HT1080 (cell line): ENCODE data around the gene CRB1. TPM values are rescaled to one million over a fixed set of nuclear protein-coding genes. Genes with fewer than 3 reads are reported as not detected.

Source experiments
- DNase-seq: peaks from one replicate; pipeline ENCODE4 v3.0.0-alpha.2; 2015; ENCODE audit warnings: low read depth
- total RNA-seq: library from RNA; depleted of rRNA; stranded (reverse); fragments of >200 nt; shearing (Covaris generic); gene quantifications from 2 replicates; pipeline ENCODE4 v1.2.3, GENCODE V29; 2014

CRB1 gene
- total RNA-seq, 1 experiment from 2014 or later = not detected

GRCh38 chr1:197342669-197343068 is 74.6 kb downstream of the CRB1 start:
- no peak for DNase-seq

- no peak for DNase-seq
Measured at GRCh38 chr1:197343663-197344273, 75.7 kb downstream of the CRB1 start.

DNA sequence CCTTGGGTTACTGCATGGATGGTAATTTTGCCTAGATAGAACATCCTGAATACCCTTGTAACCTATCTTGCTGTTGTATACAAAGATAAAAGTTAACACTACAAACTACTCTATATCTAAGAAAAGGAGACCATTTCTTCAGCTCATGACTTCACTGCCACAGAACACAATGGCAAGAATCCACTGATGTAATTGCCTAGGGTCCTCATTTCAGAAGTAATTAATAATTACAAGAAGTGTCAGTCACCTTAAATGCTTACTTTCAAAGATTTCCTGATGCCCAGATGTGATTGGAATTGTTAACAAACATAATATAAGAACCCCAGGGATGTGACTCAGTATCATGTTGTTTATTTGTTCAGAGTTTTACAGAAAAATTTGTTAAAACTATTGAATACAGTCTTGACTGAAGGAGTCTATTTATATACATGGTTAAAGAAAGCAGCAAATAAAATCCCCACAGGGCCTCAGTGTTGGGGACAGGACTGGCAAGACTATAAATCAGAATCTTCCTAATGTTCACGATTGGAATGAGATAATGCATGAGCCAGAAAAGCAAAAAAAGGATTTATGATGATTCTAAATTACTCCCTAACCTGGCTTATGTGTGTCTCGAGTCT is 83.9 kb downstream of the CRB1 start:
- no peak for DNase-seq

- no peak for DNase-seq
Measured at GRCh38 chr1:197355248-197355995, 87.4 kb downstream of the CRB1 start.

DNA sequence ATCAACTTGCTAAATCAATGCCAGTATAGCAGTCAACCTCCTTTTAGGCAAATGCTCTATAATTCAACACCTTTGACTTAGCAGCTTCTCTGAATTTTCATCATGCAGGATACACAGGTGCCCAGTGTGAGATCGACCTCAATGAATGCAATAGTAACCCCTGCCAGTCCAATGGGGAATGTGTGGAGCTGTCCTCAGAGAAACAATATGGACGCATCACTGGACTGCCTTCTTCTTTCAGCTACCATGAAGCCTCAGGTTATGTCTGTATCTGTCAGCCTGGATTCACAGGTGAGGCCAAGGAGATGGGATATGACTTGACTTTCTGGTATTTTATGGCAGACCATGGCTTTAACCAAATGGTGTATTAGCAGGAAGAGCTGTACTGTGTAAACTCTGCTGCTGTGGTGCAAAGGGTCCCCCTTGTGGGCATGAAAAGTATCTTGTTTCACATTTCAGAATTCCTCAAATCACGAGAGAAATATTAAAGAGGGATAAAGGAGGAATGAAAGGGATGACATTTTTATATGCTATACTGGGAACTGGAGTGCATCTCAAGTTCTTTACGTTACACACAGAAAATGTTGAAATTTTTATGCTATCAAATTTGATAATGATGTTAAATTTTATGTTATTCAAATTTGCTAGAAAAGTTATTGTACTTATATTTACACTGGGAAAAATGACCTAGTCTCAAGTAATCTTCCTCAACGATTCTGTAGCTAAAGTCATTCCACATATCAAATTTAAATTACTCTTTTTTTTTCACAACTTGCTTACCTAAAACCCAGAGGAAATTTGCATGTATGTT is 88.9 kb downstream of the CRB1 start:
- DNase-seq = peak; percentile 45

GRCh38 chr1:197358959-197359358 is 90.9 kb downstream of the CRB1 start:
- DNase-seq = no peak

- DNase-seq = no peak
Measured at GRCh38 chr1:197360068-197360467, 92.0 kb downstream of the CRB1 start.

DNA sequence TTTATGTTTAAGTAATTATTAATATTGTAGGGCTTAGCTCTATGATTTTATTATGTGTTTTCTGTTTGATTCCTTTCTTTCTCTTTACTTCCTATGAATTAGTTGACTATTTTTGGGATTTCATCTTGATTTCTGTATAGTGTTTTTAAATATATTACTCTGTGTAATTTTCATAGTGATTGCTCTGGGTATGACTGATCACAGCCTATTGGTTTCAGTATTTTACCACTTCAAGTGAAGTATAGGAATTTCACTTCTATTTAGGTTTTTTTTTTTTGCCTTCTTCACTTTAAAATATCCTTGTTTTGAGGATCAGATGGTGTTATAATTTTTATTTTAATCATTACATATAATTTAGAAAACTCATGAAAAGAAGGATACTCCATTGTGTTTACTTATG is 94.8 kb downstream of the CRB1 start:
- DNase-seq = no peak

DNA sequence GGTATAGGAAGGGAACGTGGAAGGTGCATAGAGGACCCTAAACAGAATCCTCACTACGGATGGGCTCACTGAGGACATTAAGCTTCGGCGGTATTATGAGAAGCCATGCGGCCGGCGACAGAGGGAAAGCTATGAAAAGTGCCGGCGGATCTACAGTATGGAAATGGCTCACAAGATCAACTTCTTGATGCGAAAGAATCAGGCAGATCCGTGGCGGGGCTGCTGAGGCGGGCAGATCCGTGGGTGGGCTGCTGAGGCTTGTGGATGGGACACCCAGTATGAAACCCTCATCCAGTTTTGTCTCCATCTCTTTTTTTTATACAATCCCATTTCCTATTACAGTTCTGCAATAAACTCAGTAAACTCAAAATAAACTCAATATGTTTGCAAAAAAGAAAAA is 95.8 kb downstream of the CRB1 start:
- DNase-seq = no peak

DNA sequence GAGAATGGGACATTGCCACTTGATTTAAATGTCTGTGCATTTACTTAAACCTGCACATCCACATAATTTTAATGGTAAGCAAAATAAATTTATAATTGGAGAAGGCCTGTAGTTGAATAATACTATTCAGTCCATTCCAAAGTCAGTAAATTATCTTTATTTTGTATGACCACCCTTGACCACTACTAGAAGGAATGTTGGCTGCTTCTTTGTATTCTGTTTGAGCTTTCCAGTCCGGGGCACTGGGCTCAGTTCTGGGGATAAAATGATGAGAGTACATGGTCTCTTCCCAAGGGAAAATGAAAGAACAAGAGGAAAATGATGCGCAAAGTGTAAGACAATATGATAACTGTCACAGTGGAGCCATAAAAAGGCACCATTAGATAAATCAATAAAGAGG is 98.9 kb downstream of the CRB1 start:
- no peak for DNase-seq

GRCh38 chr1:197367627-197368026 is 99.6 kb downstream of the CRB1 start:
- no peak for DNase-seq

- DNase-seq = no peak
Measured at GRCh38 chr1:197374428-197374827, 106.4 kb downstream of the CRB1 start.

GRCh38 chr1:197384471-197384870 is 116.4 kb downstream of the CRB1 start:
- no peak for DNase-seq

- DNase-seq = no peak
Measured at GRCh38 chr1:197388801-197389200, 120.7 kb downstream of the CRB1 start.

- DNase-seq = no peak
Measured at GRCh38 chr1:197390856-197391255, 122.8 kb downstream of the CRB1 start.

- DNase-seq = no peak
Measured at GRCh38 chr1:197391303-197392226, 123.5 kb downstream of the CRB1 start.

DNA sequence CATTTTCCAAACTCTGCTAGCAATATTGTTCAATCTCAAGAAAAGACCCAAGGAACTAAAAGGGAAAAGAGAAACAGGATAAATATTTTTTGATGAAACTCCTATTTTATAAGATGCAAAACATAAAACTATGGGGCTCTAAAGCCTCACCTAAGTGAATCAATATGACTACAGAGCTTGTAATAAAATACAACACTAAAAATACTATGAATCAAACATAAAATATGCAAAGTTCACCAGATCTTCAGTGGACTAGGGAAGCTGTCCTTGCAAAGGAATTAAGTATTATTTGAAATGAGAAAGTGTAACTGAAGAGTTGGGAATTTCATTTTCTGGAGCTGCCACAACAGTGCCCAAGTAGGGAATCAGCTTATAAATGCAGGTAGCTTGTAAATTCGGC is 124.5 kb downstream of the CRB1 start:
- no peak for DNase-seq

GRCh38 chr1:197393105-197393504 is 125.1 kb downstream of the CRB1 start:
- no peak for DNase-seq

DNA sequence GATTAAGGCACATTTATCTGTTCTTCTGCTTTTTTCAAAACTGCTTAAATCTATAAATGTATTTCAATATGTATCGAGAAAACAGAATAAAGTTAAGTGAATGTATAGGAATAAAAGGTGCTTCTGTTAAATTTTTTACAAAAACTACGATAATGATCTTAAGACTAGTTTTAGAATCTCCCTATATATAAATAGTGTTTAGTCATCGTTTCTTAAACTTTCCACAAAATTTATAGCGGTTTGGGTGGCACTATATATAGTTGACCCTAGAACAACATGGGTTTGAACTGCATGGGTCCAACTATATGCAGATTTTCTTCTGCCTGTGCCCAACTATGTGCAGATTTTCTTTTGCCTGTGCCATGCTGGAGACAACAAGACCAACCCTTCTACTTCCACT is 125.7 kb downstream of the CRB1 start:
- no peak for DNase-seq

GRCh38 chr1:197394831-197395608 is 127.0 kb downstream of the CRB1 start:
- DNase-seq = no peak
